ENCODE results near the gene RAB11B. TPM values are rescaled to one million over a fixed set of nuclear protein-coding genes. Genes with fewer than 3 reads are reported as not detected.

RAB11B gene
- total RNA-seq, 1 experiment from 2014 or later: 135 TPM

DNA sequence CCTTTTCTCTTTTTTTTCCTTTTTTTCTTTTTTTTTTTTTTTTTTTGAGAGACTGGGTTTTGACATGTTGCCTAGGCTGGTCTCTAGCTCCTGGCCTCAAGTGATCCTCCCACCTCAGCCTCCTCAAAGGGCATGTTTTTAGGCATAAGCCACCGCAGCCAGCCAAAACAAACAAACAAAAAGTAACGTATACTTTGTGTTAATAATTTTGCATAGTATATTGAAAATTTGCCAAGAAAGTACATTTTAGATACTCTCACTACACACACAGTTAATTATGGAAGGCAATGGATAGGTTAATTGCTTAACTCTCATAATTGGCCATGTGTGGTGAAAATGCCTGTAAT is 1.6 kb upstream of the RAB11B start:
- no peak for DNase-seq (ENCODE audit: low read depth, low spot score)
- ATAC-seq: no peak
- BruUV-seq (replicated peaks): no TSS peak
- intact Hi-C loops (cut with micrococcal nuclease; ENCODE audit: unreplicated experiment): no loop called here
- Histone ChIP-seq H3K9me3 (ENCODE audit: control insufficient read depth, insufficient read depth, low read depth, low read length) (no peaks in the 10 kb centered on the region), H3K27me3 (ENCODE audit: control insufficient read depth, insufficient read depth, low read length) (no peaks in the 10 kb centered on the region), H3K4me3 (ENCODE audit: low read depth in 2 of 2, low read length in 2 of 2) (no peak overlapping the region), H3K4me1 (ENCODE audit: control insufficient read depth, insufficient read depth, low read length) (peaks cover 32% of the 10 kb centered on the region), H3K36me3 (ENCODE audit: control insufficient read depth, insufficient read depth, low read length) (no peaks in the 10 kb centered on the region; the same call in 1 of the 2 replicates), H3K27ac (ENCODE audit: low read length) (no peak overlapping the region; the same call in 1 of the 2 replicates)
- TF ChIP-seq TCF7L2 (IDR thresholded peaks at IDR 0.05; ENCODE audit: low read depth, low read length): no peak
- TF ChIP-seq SIN3A (IDR thresholded peaks at IDR 0.05; ENCODE audit: borderline replicate concordance, insufficient read depth, low read depth, low read length): no peak
- TF ChIP-seq, protein P1, sequence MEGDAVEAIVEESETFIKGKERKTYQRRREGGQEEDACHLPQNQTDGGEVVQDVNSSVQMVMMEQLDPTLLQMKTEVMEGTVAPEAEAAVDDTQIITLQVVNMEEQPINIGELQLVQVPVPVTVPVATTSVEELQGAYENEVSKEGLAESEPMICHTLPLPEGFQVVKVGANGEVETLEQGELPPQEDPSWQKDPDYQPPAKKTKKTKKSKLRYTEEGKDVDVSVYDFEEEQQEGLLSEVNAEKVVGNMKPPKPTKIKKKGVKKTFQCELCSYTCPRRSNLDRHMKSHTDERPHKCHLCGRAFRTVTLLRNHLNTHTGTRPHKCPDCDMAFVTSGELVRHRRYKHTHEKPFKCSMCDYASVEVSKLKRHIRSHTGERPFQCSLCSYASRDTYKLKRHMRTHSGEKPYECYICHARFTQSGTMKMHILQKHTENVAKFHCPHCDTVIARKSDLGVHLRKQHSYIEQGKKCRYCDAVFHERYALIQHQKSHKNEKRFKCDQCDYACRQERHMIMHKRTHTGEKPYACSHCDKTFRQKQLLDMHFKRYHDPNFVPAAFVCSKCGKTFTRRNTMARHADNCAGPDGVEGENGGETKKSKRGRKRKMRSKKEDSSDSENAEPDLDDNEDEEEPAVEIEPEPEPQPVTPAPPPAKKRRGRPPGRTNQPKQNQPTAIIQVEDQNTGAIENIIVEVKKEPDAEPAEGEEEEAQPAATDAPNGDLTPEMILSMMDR (IDR thresholded peaks at IDR 0.05): no peak
- TF ChIP-seq POLR2AphosphoS5 (IDR thresholded peaks at IDR 0.05; ENCODE audit: low read depth, low read length): no peak
- TF ChIP-seq, protein P2, sequence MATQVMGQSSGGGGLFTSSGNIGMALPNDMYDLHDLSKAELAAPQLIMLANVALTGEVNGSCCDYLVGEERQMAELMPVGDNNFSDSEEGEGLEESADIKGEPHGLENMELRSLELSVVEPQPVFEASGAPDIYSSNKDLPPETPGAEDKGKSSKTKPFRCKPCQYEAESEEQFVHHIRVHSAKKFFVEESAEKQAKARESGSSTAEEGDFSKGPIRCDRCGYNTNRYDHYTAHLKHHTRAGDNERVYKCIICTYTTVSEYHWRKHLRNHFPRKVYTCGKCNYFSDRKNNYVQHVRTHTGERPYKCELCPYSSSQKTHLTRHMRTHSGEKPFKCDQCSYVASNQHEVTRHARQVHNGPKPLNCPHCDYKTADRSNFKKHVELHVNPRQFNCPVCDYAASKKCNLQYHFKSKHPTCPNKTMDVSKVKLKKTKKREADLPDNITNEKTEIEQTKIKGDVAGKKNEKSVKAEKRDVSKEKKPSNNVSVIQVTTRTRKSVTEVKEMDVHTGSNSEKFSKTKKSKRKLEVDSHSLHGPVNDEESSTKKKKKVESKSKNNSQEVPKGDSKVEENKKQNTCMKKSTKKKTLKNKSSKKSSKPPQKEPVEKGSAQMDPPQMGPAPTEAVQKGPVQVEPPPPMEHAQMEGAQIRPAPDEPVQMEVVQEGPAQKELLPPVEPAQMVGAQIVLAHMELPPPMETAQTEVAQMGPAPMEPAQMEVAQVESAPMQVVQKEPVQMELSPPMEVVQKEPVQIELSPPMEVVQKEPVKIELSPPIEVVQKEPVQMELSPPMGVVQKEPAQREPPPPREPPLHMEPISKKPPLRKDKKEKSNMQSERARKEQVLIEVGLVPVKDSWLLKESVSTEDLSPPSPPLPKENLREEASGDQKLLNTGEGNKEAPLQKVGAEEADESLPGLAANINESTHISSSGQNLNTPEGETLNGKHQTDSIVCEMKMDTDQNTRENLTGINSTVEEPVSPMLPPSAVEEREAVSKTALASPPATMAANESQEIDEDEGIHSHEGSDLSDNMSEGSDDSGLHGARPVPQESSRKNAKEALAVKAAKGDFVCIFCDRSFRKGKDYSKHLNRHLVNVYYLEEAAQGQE (IDR thresholded peaks at IDR 0.05; ENCODE audit: insufficient read depth in 1 of 2, low read depth in 2 of 2, low read length in 1 of 2): no peak
- ChIA-PET POLR2A (no interaction called here), CTCF (no interaction called here)
- in situ Hi-C loops (cut with HindIII; ENCODE audit: low pct_unique_long_range_greater_than_20kb, low sequenced_read_pairs): no loop called here

DNA sequence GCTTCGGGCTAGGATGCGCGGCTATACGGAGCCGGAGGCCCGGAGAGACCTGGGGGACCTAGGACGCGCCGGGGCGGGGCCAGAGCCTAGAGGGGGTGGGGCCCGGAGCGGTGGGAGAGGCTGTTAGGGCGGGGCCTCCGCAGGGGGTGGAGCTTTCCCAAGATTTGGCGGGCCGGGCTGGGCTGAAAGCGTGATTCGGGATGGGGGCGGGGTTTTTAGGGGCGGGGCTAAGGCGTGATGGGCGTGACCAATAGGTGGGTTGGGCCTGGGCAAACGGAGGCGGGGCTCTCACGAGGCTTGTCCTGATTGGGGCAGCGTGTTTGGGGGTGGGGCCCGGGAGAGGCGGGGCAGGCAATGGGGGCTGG is 439 bp downstream of the RAB11B start:
- peak; percentile 67 for ATAC-seq
- Histone ChIP-seq H3K4me3 (ENCODE audit: low read depth in 2 of 2, low read length in 2 of 2) (peak overlapping the region; percentile 51 to 80), H3K36me3 (ENCODE audit: control insufficient read depth, insufficient read depth, low read length) (no peaks in the 10 kb centered on the region; the same call in 1 of the 2 replicates), H3K4me1 (ENCODE audit: control insufficient read depth, insufficient read depth, low read length) (peaks cover 49% of the 10 kb centered on the region), H3K9me3 (ENCODE audit: control insufficient read depth, insufficient read depth, low read depth, low read length) (no peaks in the 10 kb centered on the region), H3K27me3 (ENCODE audit: control insufficient read depth, insufficient read depth, low read length) (no peaks in the 10 kb centered on the region), H3K27ac (ENCODE audit: low read length) (peak overlapping the region; percentile 54; the same call in 1 of the 2 replicates)
- ChIA-PET CTCF (no interaction called here), POLR2A (interaction anchor here (1.0 to 1.2 kb wide), 2 partner anchors 9 to 36 kb away, joined by 4 to 8 read pairs; no protein-coding TSS in a partner anchor)
- TF ChIP-seq POLR2AphosphoS5 (IDR thresholded peaks at IDR 0.05; ENCODE audit: low read depth, low read length) (peak; percentile 57; the same call in 1 of the 2 replicates), SIN3A (IDR thresholded peaks at IDR 0.05; ENCODE audit: borderline replicate concordance, insufficient read depth, low read depth, low read length) (no peak)
- intact Hi-C loops (cut with micrococcal nuclease; ENCODE audit: unreplicated experiment) (no loop called here), in situ Hi-C loops (cut with HindIII; ENCODE audit: low pct_unique_long_range_greater_than_20kb, low sequenced_read_pairs) (no loop called here)
- BruUV-seq (replicated peaks): no TSS peak
- DNase-seq (ENCODE audit: low read depth, low spot score): no peak

DNA sequence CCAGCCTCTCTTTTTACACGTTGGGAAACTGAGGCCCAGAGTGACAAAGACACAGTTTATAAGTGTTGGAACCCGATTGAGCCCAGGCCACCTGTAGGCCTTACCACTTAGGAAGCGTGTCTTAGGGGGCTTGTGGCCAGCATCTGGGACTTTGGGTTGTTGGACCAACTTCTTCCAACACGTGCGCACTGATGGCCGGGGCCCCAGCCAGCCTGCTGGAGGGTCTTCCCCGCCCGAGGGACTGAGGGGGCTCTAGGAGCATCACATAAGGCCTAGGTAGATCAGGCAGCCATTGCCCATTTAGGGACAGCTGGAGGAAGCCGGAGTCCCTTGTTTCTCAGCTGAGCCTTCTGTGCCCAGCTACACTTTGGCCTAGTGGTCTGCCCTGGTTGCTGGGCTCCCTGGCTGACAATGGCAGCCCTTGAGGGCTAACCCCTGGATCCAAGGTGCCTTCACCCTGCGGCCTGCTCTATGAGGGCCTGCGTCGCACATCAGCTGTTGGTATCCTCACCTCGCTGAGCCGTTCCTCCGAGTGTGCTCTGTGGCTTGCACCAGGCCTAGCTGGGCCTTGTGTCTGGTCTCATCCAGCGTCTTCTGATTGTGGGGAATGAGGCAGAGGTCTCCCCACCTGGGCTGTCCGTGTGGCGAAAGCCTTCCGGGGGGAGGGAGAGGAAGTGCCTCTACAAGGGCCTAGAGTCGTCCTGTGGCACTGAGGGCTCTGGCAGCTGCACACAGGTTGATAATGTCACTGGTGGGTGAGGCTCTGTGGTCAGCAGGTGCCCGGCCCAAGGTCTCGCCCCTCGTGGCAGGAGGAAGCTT is 1.2 kb downstream of the RAB11B start:
- ATAC-seq (no peak), DNase-seq (ENCODE audit: low read depth, low spot score) (no peak)
- TF ChIP-seq SIN3A (IDR thresholded peaks at IDR 0.05; ENCODE audit: borderline replicate concordance, insufficient read depth, low read depth, low read length) (no peak), TCF7L2 (IDR thresholded peaks at IDR 0.05; ENCODE audit: low read depth, low read length) (no peak)
- TF ChIP-seq, protein P2 (IDR thresholded peaks at IDR 0.05; ENCODE audit: insufficient read depth in 1 of 2, low read depth in 2 of 2, low read length in 1 of 2): no peak
- in situ Hi-C loops (cut with HindIII; ENCODE audit: low pct_unique_long_range_greater_than_20kb, low sequenced_read_pairs) (no loop called here), intact Hi-C loops (cut with micrococcal nuclease; ENCODE audit: unreplicated experiment) (no loop called here)
- CTCF ChIA-PET: interaction anchor here (0.7 kb wide), 2 partner anchors 33 to 48 kb away, joined by 4 to 5 read pairs; no protein-coding TSS in a partner anchor
- H3K4me1 ChIP-seq (ENCODE audit: control insufficient read depth, insufficient read depth, low read length): peaks cover 56% of the 10 kb centered on the region
- H3K27me3 ChIP-seq (ENCODE audit: control insufficient read depth, insufficient read depth, low read length): no peaks in the 10 kb centered on the region
- H3K27ac ChIP-seq (ENCODE audit: low read length): peak overlapping the region; percentile 76
- BruUV-seq (replicated peaks): TSS peak; percentile 94
- H3K4me3 ChIP-seq (ENCODE audit: low read depth in 2 of 2, low read length in 2 of 2): peak overlapping the region; percentile 51 to 80
- POLR2A ChIA-PET: interaction anchor here (0.7 to 1.2 kb wide), 2 partner anchors 32 to 37 kb away, joined by 8 to 12 read pairs; no protein-coding TSS in a partner anchor
- no peaks in the 10 kb centered on the region for H3K9me3 ChIP-seq (ENCODE audit: control insufficient read depth, insufficient read depth, low read depth, low read length)
- H3K36me3 ChIP-seq (ENCODE audit: control insufficient read depth, insufficient read depth, low read length): no peaks in the 10 kb centered on the region; the same call in 1 of the 2 replicates
